HepG2 (cell line): ENCODE data around the gene YTHDF1. TPM values are rescaled to one million over a fixed set of nuclear protein-coding genes. Genes with fewer than 3 reads are reported as not detected.
A peak's percentile ranks its signal among the peaks of the same experiment; 100 is the strongest.

Source experiments
- ATAC-seq: fragments of 200-7000 bp; cut with Tn5 transposase; 3 replicates; pipeline ENCODE4 v1.9.1; 2020; ENCODE audit warnings: mild to moderate bottlenecking, moderate library complexity
- BruUV-seq: library from RNA; stranded (reverse); fragments of 400-500 nt; replicated peaks from 2 replicates; lab custom pipeline; 2021; lab: Mats Ljungman, UMichigan
- CTCF ChIA-PET: fragments of 300-600 bp; formaldehyde crosslinking; extraction: SDS; loops from one replicate; lab custom pipeline; 2021; ENCODE audit warnings: low total read pairs, inconsistent platforms, low intra/inter-chr PET ratio; lab: Yijun Ruan, JAX
- POLR2A ChIA-PET: fragments of 350-600 bp; sonication (Branson Sonifier 250); formaldehyde crosslinking; loops from one replicate; lab custom pipeline; 2020; ENCODE audit warnings: antibody characterized with exemption, inconsistent platforms; lab: Yijun Ruan, JAX
- DNase-seq: peaks from one replicate; pipeline ENCODE4 v3.0.0-alpha.2; 2015; ENCODE audit warnings: low spot score
- FAIRE-seq: peaks from 3 replicates; lab custom pipeline; 2011; peaks lifted over from hg19 to GRCh38; lab: Jason Lieb, UNC
- H2AFZ ChIP-seq: one replicate; pipeline ENCODE4 v1.6.1; 2011; ENCODE audit warnings: low read length, inconsistent platforms
- H3K27ac ChIP-seq: fragments of 300-600 bp; 3 replicates; pipeline ENCODE4 v1.8.0; 2011; ENCODE audit warnings: mixed run types, mild to moderate bottlenecking, mixed read lengths, low read length, inconsistent platforms; ENCODE audit not compliant: insufficient read depth; ENCODE audit errors: extremely low read length
- H3K27me3 ChIP-seq, 2 experiments: fragments of 200-600 bp in 1 of 2; 2 replicates in 1 of 2; 3 replicates in 1 of 2; pipeline versions ENCODE4 v1.6.0 to v1.8.0; 2011; ENCODE audit warnings: low read length in 2 of 2, mild to moderate bottlenecking in 2 of 2, moderate library complexity in 2 of 2, inconsistent platforms in 1 of 2; ENCODE audit not compliant: insufficient read depth in 2 of 2, control insufficient read depth in 1 of 2
- H3K36me3 ChIP-seq, 2 experiments: fragments of 200-600 bp in 1 of 2; replicated peaks in 1 of 2; 2 replicates in 1 of 2; 3 replicates in 1 of 2; pipeline versions ENCODE4 v1.5.1 to v1.8.0; 2011; ENCODE audit warnings: low read length in 2 of 2, inconsistent platforms in 1 of 2; ENCODE audit not compliant: insufficient read depth in 2 of 2, control insufficient read depth in 1 of 2
- H3K4me1 ChIP-seq: 2 replicates; pipeline ENCODE4 v1.5.1; 2012; ENCODE audit warnings: low read length, inconsistent platforms; ENCODE audit not compliant: insufficient read depth
- H3K4me2 ChIP-seq: 2 replicates; pipeline ENCODE4 v1.6.0; 2011; ENCODE audit warnings: low read depth, low read length, inconsistent platforms
- H3K4me3 ChIP-seq, 3 experiments: fragments of 200-600 bp in 1 of 3; sonication (generic), shearing (Covaris generic) in 1 of 3; replicated peaks in 1 of 3; 2 replicates each; pipeline ENCODE4 v1.5.1; 2011 to 2016; ENCODE audit warnings: low read length in 3 of 3, inconsistent platforms in 2 of 3, low read depth in 2 of 3, mild to moderate bottlenecking in 2 of 3, control low read depth in 1 of 3, mixed read lengths in 1 of 3; ENCODE audit not compliant: insufficient read depth in 1 of 3
- H3K79me2 ChIP-seq: one replicate; pipeline ENCODE4 v1.6.1; 2011; ENCODE audit warnings: low read length, inconsistent platforms; ENCODE audit not compliant: insufficient read depth
- H3K9ac ChIP-seq: 2 replicates; pipeline ENCODE4 v1.6.0; 2011; ENCODE audit warnings: mild to moderate bottlenecking, low read depth, low read length, inconsistent platforms; ENCODE audit not compliant: insufficient read depth
- H3K9me3 ChIP-seq: 2 replicates; pipeline ENCODE4 v1.5.1; 2012; ENCODE audit warnings: mild to moderate bottlenecking, low read length
- H4K20me1 ChIP-seq: 2 replicates; pipeline ENCODE4 v1.6.0; 2011; ENCODE audit warnings: inconsistent platforms, mild to moderate bottlenecking, low read length, moderate library complexity; ENCODE audit not compliant: insufficient read depth
- GTF3A ChIP-seq: sonication (generic); formaldehyde crosslinking; conservative IDR thresholded peaks from 2 replicates; pipeline ENCODE4 v1.4.0; 2020; ENCODE audit warnings: mild to moderate bottlenecking, missing genetic modification reagents
- HIVEP1 ChIP-seq: sonication (generic); formaldehyde crosslinking; IDR thresholded peaks from 2 replicates; pipeline ENCODE4 v1.4.0; 2020; ENCODE audit warnings: mild to moderate bottlenecking, missing genetic modification reagents
- MED8 ChIP-seq: sonication (generic); formaldehyde crosslinking; IDR thresholded peaks from 2 replicates; pipeline ENCODE4 v1.8.1; 2023; ENCODE audit warnings: mild to moderate bottlenecking, missing genetic modification reagents; ENCODE audit not compliant: insufficient replicate concordance
- RFX5 ChIP-seq: IDR thresholded peaks from 2 replicates; pipeline ENCODE4 v1.6.1; 2011; ENCODE audit warnings: low read depth, low read length, improper control_type of control experiment
- ZBED4 ChIP-seq: sonication (generic); formaldehyde crosslinking; IDR thresholded peaks from 2 replicates; pipeline ENCODE4 v1.4.0; 2020; ENCODE audit warnings: missing genetic modification reagents, borderline replicate concordance
- ZNF30 ChIP-seq: sonication (generic); formaldehyde crosslinking; IDR thresholded peaks from 2 replicates; pipeline ENCODE4 v1.5.0; 2020; ENCODE audit warnings: mild to moderate bottlenecking, missing genetic modification reagents
- ZNF337 ChIP-seq: sonication (generic); formaldehyde crosslinking; IDR thresholded peaks from 2 replicates; pipeline ENCODE4 v1.5.1; 2020; ENCODE audit warnings: missing genetic modification reagents, low read depth, mild to moderate bottlenecking, borderline replicate concordance
- ZNF614 ChIP-seq: IDR thresholded peaks from 2 replicates; pipeline ENCODE4 v1.6.1; 2018; ENCODE audit warnings: missing biosample characterization, missing genetic modification reagents, inconsistent platforms, borderline replicate concordance
- ZNF800 ChIP-seq: sonication (generic); formaldehyde crosslinking; IDR thresholded peaks from 2 replicates; pipeline ENCODE4 v1.4.0; 2020; ENCODE audit warnings: missing genetic modification reagents
- WGBS: methylation state at CpG from one replicate; pipeline ENCODE4 v1.1.6; 2017; ENCODE audit warnings: low lambda C conversion rate; 5-methylcytosine and 5-hydroxymethylcytosine counted together
- in situ Hi-C: cut with HindIII; loops from 2 replicates; pipeline ENCODE4 v1.10.0; 2017; ENCODE audit warnings: low pct_unique_long_range_greater_than_20kb; ENCODE audit not compliant: extremely low pct_ligation_motif_present
- intact Hi-C: fragments of 100-400 bp; cut with micrococcal nuclease; formaldehyde crosslinking; loops from one replicate; pipeline ENCODE4 v1.10.0; 2022; ENCODE audit not compliant: unreplicated experiment
- polyA plus RNA-seq, 8 experiments: library from polyadenylated mRNA; depleted of rRNA in 3 of 8; stranded (reverse) in 7 of 8; unstranded in 1 of 8; fragments of >200 nt; fragmentation: Illumina TruSeq in 4 of 8; extraction: Trizol in 4 of 8; gene quantifications; 2 replicates each; pipeline versions ENCODE4 v1.2.1 to v1.2.3, GENCODE V29; 2011 to 2016; ENCODE audit warnings: low read depth in 4 of 8, missing spikeins in 1 of 8, mixed read lengths in 1 of 8; ENCODE audit not compliant: insufficient read depth in 1 of 8
- total RNA-seq, 5 experiments: library from RNA; depleted of rRNA; stranded (reverse); fragments of >200 nt; fragmentation: Illumina TruSeq; extraction: Trizol; gene quantifications; 2 replicates each; pipeline ENCODE4 v1.2.3, GENCODE V29; 2016; ENCODE audit warnings: low read depth in 1 of 5

Gene YTHDF1
- total and polyA plus RNA-seq, 2 of the 13 experiments (the other 11 are each of a cell fraction or from before 2014, with no cell fraction given): 34.5 to 37.7 TPM

GRCh38 chr20:63225082-63225454 lies 9.1 kb upstream of the YTHDF1 start:
- POLR2A ChIA-PET: interaction anchor here (1.5 kb wide), 1 partner anchor 9 kb away, joined by 4 read pairs; the partner anchor contains the start of gene YTHDF1
- H2AFZ ChIP-seq: no peak overlapping the region
- H3K4me2 ChIP-seq: no peak overlapping the region
- no peak for FAIRE-seq
- no peak overlapping the region for H3K9ac ChIP-seq
- TF ChIP-seq GTF3A (CRISPR knock-in tag): no peak
- 0 out of 2 replicates have a peak, but pooled peaks have one; percentile 38 for TF ChIP-seq ZNF800 (CRISPR knock-in tag)
- intact Hi-C loops: no loop called here
- H3K4me3 ChIP-seq: no peak overlapping the region
- no peaks in the 10 kb centered on the region; the same call in 1 of the 2 replicates for H4K20me1 ChIP-seq
- no peaks in the 10 kb centered on the region for H3K79me2 ChIP-seq
- ATAC-seq: no peak
- WGBS: 32% methylated on average over 7 of the region's 7 CpGs
- in situ Hi-C loops: no loop called here
- H3K4me1 ChIP-seq: peaks cover 5% of the 10 kb centered on the region
- no peaks in the 10 kb centered on the region for H3K36me3 ChIP-seq
- H3K27ac ChIP-seq: no peak overlapping the region
- H3K9me3 ChIP-seq: no peaks in the 10 kb centered on the region
- CTCF ChIA-PET: interaction anchor here (0.8 kb wide), 1 partner anchor 26 kb away, joined by 4 read pairs; no protein-coding TSS in a partner anchor
- BruUV-seq: no TSS peak
- no peak for DNase-seq
- H3K27me3 ChIP-seq: peaks cover 23 to 77% of the 10 kb centered on the region in 2 experiments; a peak in 4 of 5 replicates

- intact Hi-C loops: loop anchor here (5.0 kb wide), 2 partner anchors 43 to 68 kb away; partner anchors contain the start of gene COL20A1
- Histone ChIP-seq H3K79me2 (no peaks in the 10 kb centered on the region), H3K4me2 (no peak overlapping the region), H3K4me1 (peaks cover 4% of the 10 kb centered on the region; the same call in 1 of the 2 replicates), H3K4me3 (no peak overlapping the region), H3K9ac (no peak overlapping the region; the same call in 1 of the 2 replicates), H2AFZ (no peak overlapping the region), H3K36me3 (no peaks in the 10 kb centered on the region), H3K27ac (no peak overlapping the region), H4K20me1 (no peaks in the 10 kb centered on the region; the same call in 1 of the 2 replicates), H3K27me3 (peaks cover 28 to 77% of the 10 kb centered on the region in 2 experiments; a peak in 4 of 5 replicates), H3K9me3 (no peaks in the 10 kb centered on the region)
- FAIRE-seq: no peak
- peak; percentile 81 for ATAC-seq
- peak; percentile 56 for DNase-seq
- BruUV-seq: no TSS peak
- WGBS: 16% methylated on average over 11 of the region's 16 CpGs
- ChIA-PET CTCF (interaction anchor here (0.8 to 1.9 kb wide), 2 partner anchors 27 to 67 kb away, joined by 4 to 7 read pairs; no protein-coding TSS in a partner anchor), POLR2A (interaction anchor here (1.5 kb wide), 1 partner anchor 8 kb away, joined by 4 read pairs; the partner anchor contains the start of gene YTHDF1)
- in situ Hi-C loops: no loop called here
- no peak for TF ChIP-seq HIVEP1 (CRISPR knock-in tag)
- TF ChIP-seq RFX5: no peak
- TF ChIP-seq ZNF337: no peak
- TF ChIP-seq MED8: peak; percentile 30
- no peak for TF ChIP-seq ZNF30 (CRISPR knock-in tag)
- TF ChIP-seq ZBED4 (CRISPR knock-in tag): 0 out of 2 replicates have a peak, but pooled peaks have one; percentile 44
- no peak for TF ChIP-seq ZNF614 (CRISPR knock-in tag)
Observed at GRCh38 chr20:63224412-63225081, 8.6 kb upstream of the YTHDF1 start.
